GM12873 (cell line): ENCODE measurements around the gene DNPH1.

ENCODE experiments used
- CTCF ChIP-seq: IDR thresholded peaks from 2 replicates; pipeline ENCODE4 v1.5.1; 2012; ENCODE audit warnings: low read depth, mild to moderate bottlenecking, moderate library complexity, low read length, control low read depth; ENCODE audit not compliant: insufficient read depth; ENCODE audit errors: missing control alignments

The DNPH1 gene

DNA sequence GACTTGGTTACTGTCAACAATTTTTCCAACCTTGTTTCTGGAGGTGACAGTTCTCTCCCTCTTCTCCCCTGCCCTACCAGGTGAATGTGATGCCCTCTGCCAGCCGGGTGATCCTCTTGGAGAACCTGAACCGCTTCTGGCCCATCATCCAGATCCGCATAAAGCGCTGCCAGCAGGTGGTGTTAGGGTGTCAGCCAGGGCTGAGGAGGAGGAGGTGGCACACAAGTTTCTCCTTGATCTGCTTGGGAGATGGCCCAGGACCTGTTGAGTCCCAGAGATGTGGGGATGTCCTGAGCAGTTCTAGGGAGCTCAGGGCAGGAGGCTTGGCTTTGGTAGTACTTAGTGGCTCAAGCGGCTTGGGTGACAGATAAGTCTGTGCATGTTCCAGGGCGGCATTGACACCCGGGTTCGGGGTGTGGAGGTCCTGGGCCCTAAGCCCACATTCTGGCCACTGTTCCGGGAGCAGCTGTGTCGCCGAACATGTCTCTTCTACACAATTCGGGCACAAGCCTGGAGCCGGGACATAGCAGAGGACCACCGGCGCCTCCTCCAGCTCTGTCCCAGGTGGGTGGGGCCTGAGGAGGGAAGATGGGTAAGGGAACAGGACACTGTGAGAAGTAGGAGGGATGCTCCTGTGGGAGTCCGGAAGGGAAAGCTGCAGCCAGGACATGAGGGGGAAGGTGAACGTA is 26.1 kb downstream of the DNPH1 start:
- no peak for TF ChIP-seq CTCF

DNA sequence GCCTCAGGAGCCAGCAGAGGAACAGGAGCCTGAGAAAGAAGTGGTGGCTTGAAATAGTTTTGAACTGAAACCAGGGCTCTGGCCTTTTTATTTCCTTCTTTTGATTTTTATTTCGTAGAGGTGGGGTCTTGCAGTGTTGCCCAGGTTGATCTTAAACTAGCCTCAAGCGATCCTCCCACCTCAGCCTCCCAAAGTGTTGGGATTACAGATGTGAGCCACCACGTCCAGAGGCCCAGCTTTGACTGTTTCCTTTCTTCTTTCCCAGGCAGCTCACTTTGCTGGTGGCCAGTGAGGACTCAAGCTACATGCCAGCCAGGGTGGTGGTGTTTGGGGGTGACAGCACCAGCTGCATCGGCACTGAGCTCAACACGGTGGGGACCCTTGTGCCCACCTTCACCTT is 26.8 kb downstream of the DNPH1 start:
- TF ChIP-seq CTCF = no peak

- TF ChIP-seq CTCF = no peak
These were observed 28.7 kb downstream of the DNPH1 start for GRCh38 chr6:43200541-43200940.

DNA sequence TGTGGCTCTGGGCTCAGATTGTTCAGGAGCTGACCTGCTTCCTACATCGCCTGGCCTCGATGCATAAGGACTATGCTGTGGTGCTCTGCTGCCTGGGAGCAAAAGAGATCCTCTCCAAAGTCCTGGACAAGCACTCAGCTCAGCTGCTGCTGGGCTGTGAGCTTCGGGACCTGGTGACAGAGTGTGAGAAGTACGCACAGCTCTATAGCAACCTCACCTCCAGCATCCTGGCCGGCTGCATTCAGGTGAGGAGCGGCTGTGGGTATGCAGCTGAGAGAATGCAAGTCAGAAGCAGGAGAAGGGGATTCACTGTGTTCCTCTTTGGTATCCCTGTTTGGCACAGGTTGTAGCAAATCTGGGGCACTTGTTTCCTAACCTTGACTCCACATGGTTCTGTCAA is 29.4 kb downstream of the DNPH1 start:
- no peak for TF ChIP-seq CTCF

GRCh38 chr6:43196337-43196736 is 32.9 kb downstream of the DNPH1 start:
- TF ChIP-seq CTCF = no peak

DNA sequence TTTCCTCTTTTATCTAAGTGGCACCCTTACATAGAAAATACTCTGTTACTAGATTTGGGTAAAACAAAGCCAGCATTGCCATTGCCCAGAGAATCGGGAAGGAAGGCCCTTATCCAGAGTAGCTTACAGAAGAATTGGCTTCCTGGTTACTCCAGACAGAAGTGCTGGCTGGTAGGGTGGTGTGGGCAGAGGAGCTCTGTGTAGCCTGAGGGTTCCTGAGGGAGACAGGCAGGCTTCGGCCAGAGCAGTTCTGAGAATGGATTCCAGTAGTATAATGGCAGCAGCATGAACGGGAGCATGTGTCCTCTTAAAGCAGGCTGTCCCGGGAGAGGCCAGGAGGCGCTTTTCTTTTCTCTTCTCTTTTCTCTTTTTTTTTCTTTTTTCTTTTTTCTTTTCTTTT is 35.4 kb downstream of the DNPH1 start:
- TF ChIP-seq CTCF = no peak

DNA sequence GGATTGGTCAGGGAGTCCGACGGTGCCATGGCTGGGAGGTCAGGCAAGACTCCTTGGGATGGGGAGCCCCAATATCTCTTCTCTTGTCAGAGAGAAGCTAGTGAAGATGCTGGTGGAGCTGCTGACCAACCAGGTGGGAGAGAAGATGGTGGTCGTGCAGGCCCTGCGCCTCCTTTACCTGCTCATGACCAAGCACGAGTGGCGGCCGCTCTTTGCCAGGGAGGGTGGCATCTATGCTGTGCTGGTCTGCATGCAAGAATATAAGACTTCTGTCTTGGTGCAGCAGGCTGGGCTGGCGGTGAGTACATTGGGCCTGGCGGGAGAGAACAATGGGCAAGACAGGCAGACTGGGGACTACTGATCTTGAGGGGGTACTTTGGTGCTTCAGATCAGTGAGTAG is 36.4 kb downstream of the DNPH1 start:
- no peak for TF ChIP-seq CTCF

DNA sequence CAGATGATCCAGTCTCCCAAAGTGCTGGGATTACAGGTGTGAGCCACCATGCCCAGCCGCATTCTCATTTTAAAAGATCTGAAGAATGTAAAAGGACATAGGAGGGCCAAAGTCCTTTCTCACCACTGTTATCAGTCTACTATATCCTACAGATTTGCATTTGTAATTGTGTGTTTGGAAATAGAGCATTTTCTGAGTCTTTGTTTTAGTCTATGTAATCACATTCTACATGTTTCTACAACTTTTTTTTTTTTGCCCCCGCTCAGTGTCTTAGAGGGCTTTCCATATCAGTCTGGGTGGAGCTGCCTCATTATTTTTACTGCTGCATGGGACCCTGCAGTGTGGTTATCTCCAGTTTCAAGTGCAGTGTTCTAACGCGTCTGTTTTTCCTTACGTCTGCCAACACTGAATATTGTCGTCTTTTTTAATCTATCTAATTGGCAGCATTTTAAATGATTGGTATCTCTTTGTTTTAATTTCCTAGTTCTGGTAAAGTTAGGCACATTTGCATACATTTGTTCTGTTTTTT is 39.4 kb downstream of the DNPH1 start:
- TF ChIP-seq CTCF = no peak
